Neutrophil (primary cell): ENCODE results near the gene PAM.

Source experiments
- H3K27ac ChIP-seq: fragments of 200-600 bp; sonication (generic); 2 replicates; pipeline ENCODE4 v1.5.1; 2016; ENCODE audit warnings: mild to moderate bottlenecking, moderate library complexity
- H3K27me3 ChIP-seq: fragments of 200-600 bp; sonication (generic); 2 replicates; pipeline ENCODE4 v1.6.0; 2016; ENCODE audit warnings: mild to moderate bottlenecking
- H3K36me3 ChIP-seq: fragments of 200-600 bp; sonication (generic); 2 replicates; pipeline ENCODE4 v1.5.1; 2017
- H3K4me1 ChIP-seq, 2 experiments: fragments of 200-600 bp in 1 of 2; sonication (generic) in 1 of 2; 1 replicate in 1 of 2; 2 replicates in 1 of 2; pipeline versions ENCODE4 v1.5.1 to v1.6.1; 2013 to 2016; ENCODE audit warnings: low read depth in 1 of 2, low read length in 1 of 2, mild to moderate bottlenecking in 1 of 2, moderate library complexity in 1 of 2; ENCODE audit not compliant: control insufficient read depth in 1 of 2, insufficient read depth in 1 of 2
- H3K4me3 ChIP-seq, 2 experiments: fragments of 200-600 bp in 1 of 2; sonication (generic) in 1 of 2; 1 replicate in 1 of 2; 2 replicates in 1 of 2; pipeline ENCODE4 v1.5.1; 2013 to 2016; ENCODE audit warnings: low read depth in 1 of 2, low read length in 1 of 2, mild to moderate bottlenecking in 1 of 2, moderate library complexity in 1 of 2
- H3K9me3 ChIP-seq: fragments of 200-600 bp; sonication (generic); 2 replicates; pipeline ENCODE4 v1.5.1; 2016
- TF ChIP-seq, protein P1 (sequence below): fragments of 200-600 bp; sonication (generic); IDR thresholded peaks from 2 replicates; pipeline ENCODE4 v1.5.1; 2016; ENCODE audit warnings: antibody characterized with exemption

Gene PAM

DNA sequence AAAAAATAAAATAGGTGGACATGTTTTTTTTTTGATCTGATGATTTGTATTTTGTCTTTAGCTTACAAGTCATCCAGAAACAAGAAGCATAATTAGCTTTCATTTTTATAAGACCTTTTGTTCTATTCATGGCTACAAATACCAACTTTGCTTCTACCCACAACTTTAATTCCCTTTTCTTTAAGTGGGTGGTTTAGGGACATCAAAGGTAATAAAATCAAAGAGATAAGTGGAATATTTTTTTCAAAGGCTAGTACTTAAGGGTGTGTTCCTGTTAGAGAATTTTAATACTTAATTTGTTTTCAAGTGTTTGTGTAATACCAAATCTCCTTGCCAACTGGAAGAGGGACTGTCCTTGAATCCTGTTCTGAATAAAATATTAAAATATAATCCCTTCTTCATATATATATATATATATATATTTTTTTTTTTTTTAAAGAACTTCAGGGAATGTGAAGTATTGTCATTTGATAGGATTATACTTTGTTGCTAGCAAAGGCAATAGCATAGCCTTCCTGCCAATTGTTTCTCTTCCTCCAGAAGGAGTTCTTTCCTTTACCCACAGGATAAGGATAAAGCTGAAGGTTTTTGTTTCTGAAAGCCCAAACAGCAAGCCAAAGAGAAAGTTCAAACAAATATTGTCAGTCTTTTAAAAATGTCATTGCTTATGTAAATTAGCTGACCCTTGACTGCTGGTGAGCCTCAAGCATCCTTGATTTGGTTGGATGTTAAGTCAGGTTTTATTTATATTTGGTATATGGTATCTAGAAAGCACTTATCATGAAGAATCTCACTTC is 108.9 kb downstream of the PAM start:
- Histone ChIP-seq H3K9me3 (no peaks in the 10 kb centered on the region), H3K27ac (no peak overlapping the region), H3K27me3 (peaks cover 9% of the 10 kb centered on the region), H3K4me3 (no peak overlapping the region), H3K4me1 (peaks cover 11 to 14% of the 10 kb centered on the region in 2 experiments), H3K36me3 (no peaks in the 10 kb centered on the region)
- TF ChIP-seq, protein P1, sequence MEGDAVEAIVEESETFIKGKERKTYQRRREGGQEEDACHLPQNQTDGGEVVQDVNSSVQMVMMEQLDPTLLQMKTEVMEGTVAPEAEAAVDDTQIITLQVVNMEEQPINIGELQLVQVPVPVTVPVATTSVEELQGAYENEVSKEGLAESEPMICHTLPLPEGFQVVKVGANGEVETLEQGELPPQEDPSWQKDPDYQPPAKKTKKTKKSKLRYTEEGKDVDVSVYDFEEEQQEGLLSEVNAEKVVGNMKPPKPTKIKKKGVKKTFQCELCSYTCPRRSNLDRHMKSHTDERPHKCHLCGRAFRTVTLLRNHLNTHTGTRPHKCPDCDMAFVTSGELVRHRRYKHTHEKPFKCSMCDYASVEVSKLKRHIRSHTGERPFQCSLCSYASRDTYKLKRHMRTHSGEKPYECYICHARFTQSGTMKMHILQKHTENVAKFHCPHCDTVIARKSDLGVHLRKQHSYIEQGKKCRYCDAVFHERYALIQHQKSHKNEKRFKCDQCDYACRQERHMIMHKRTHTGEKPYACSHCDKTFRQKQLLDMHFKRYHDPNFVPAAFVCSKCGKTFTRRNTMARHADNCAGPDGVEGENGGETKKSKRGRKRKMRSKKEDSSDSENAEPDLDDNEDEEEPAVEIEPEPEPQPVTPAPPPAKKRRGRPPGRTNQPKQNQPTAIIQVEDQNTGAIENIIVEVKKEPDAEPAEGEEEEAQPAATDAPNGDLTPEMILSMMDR = no peak

DNA sequence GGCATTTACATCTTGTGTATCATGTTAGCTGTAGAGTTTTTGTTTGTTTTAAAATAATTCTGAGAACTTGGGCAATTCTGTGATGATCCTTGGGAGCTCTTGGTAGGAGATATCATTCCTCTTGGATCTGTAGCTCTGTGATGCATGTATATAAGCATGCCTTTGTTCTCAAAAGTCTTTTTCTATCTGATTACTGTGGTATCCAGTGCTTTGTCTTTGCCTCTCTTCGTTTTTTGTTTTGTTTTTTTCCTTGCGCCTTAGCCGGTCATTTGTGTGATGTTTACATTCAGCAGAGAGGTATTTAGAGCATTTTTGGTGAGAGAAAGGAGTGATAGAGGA is 110.0 kb downstream of the PAM start:
- Histone ChIP-seq H3K36me3 (no peaks in the 10 kb centered on the region), H3K9me3 (no peaks in the 10 kb centered on the region), H3K4me1 (peaks cover 11 to 14% of the 10 kb centered on the region in 2 experiments), H3K4me3 (peak overlapping the region in 1 of 2 experiments; percentile 60), H3K27me3 (peaks cover 9% of the 10 kb centered on the region), H3K27ac (no peak overlapping the region)
- TF ChIP-seq, protein P1 = no peak

DNA sequence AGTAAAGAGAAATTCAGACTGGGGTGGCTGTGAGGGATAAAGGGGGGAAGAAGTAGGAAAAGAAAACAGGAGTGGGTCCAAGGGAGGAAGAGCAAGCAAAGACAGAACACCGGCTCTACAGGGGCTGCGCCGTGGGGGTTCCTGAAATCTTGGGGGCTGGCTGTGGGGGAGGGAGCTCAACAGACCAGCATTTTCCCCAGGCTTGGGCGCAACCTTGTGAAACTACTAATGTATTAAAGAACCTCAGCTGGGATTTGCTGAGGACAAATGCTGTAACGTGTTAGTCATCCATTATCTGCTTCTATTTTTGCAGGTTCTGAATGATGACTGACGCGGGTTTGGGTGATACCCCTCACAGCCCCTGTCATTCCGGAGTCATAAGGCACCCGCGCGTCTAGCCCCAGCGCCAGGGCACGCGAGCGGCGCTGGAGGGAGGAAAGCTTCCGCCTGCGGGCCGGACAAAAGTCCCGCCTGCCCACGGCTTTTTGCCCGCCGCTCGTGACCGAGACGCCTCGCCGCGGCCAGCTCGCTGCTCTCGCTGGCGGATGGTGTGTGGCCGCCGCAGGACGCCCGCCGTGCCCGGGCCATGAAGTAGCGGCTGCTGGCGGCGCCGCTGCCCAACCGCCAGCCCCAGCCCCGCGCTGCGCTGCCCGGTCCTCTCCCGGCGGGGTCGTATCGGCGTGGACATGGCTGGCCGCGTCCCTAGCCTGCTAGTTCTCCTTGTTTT is 110.6 kb downstream of the PAM start:
- Histone ChIP-seq H3K9me3 (no peaks in the 10 kb centered on the region), H3K36me3 (no peaks in the 10 kb centered on the region), H3K4me1 (peaks cover 11 to 14% of the 10 kb centered on the region in 2 experiments), H3K4me3 (peak overlapping the region; percentile 45 to 60), H3K27ac (no peak overlapping the region), H3K27me3 (peaks cover 9% of the 10 kb centered on the region)
- TF ChIP-seq, protein P1 = no peak

GRCh38 chr5:102866237-102866600 is 111.1 kb downstream of the PAM start:
- TF ChIP-seq, protein P1 = no peak
- Histone ChIP-seq H3K27me3 (peaks cover 9% of the 10 kb centered on the region), H3K4me1 (peaks cover 11 to 14% of the 10 kb centered on the region in 2 experiments), H3K9me3 (no peaks in the 10 kb centered on the region), H3K4me3 (peak overlapping the region; percentile 45 to 60), H3K36me3 (no peaks in the 10 kb centered on the region), H3K27ac (no peak overlapping the region)

- Histone ChIP-seq H3K27ac (no peak overlapping the region), H3K9me3 (no peaks in the 10 kb centered on the region), H3K4me1 (peaks cover 11 to 14% of the 10 kb centered on the region in 2 experiments), H3K4me3 (no peak overlapping the region), H3K27me3 (peaks cover 9% of the 10 kb centered on the region), H3K36me3 (no peaks in the 10 kb centered on the region)
- TF ChIP-seq, protein P1 = no peak
These were observed 113.0 kb downstream of the PAM start for GRCh38 chr5:102867992-102868662.
